ENCODE measurements around the gene NCKAP5. TPM values are rescaled to one million over a fixed set of nuclear protein-coding genes. Genes with fewer than 3 reads are reported as not detected.

Gene NCKAP5
- total RNA-seq, 2 donors from 2014 or later, result not detected

DNA sequence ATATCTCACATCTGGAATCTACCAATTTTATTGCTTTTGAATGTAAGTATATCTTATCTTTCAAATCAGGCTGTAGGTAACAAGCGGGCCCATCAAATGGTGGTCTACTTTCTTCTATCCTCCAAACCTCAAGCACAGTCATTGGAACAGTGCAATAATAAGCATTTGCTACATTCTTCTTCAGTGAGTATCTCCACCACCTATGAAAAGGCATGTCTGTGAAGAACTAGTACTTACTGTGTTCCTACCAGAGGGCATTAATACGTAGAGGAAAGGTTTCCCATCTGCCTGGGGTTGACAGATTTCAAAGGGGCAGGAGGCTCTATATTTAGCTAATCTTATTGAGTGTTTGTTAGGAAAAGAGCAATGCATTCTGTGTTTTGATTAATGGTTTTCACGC, 411.1 kb downstream of the NCKAP5 start:
- no peak for DNase-seq (ENCODE audit: low spot score in 2 of 2)
- peaks cover 10 to 12% of the 10 kb centered on the region in 2 donors for H3K9me3 Mint-ChIP-seq
- ATAC-seq, result no peak
- no peak overlapping the region for H3K27ac Mint-ChIP-seq
- H3K36me3 Mint-ChIP-seq, result no peaks in the 10 kb centered on the region

DNA sequence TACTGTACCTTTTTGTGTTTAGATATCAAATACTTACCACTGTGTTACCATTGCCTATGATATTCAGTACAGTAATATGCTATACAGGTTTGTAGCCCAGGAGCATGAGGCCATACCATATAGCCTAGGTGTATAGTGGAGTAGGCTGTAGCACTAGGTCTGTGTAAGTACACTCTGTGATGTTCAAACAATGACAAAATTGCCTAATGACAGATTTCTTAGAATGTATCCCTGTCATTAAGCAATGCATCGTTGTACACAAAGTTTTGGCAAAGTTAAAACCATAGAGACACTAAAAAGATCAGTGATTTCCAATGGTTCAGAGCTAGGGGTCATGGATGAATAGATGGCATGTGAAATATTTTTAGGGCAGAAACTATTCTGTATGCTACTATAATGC, 415.5 kb downstream of the NCKAP5 start:
- ATAC-seq, result no peak
- H3K36me3 Mint-ChIP-seq, result no peaks in the 10 kb centered on the region
- DNase-seq (ENCODE audit: low spot score in 2 of 2), result no peak
- peaks cover 10 to 12% of the 10 kb centered on the region in 2 donors for H3K9me3 Mint-ChIP-seq
- H3K27ac Mint-ChIP-seq, result no peak overlapping the region

DNA sequence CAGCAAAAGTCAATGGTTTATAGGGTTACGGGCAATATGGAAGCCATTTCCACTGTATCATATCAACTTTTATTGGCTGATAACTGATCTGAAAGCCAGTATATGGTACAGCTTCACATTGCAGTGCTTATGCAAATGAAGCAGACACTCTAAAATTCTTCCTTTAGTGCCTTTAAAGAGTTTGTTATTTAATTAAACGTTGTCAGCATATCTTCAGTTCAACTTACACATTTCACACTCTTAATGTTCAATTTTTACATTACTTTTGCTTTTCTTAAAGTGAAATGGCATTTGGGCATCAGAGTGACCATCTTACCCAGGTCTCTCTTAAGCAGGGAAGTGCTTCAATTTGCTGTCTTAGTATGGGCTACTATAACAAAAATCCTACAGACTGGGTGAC, 420.1 kb downstream of the NCKAP5 start:
- DNase-seq (ENCODE audit: low spot score in 2 of 2) (no peak), ATAC-seq (no peak)
- no peak overlapping the region for H3K27ac Mint-ChIP-seq
- H3K9me3 Mint-ChIP-seq, result peaks cover 0 to 10% of the 10 kb centered on the region in 2 donors
- no peaks in the 10 kb centered on the region for H3K36me3 Mint-ChIP-seq

DNA sequence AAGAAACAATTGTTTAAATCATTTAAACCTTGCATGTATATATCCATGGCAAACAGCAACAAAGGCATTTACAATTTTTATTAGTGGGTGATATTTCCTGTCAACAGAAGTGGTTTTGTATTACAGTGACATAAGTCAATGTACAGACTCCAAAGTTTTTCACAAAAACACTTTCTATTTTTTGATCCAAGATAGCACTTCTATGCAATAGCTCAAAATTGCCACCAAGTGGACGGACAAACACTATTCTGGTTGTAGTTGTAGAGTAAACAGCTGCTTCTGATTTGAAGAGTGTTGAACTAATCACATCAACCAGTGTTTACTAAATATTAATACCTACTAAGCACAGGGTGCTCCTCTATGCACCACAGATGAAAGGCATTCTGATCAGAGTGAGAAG, 421.4 kb downstream of the NCKAP5 start:
- DNase-seq (ENCODE audit: low spot score in 2 of 2) (no peak), ATAC-seq (no peak)
- H3K27ac Mint-ChIP-seq, result no peak overlapping the region
- no peaks in the 10 kb centered on the region for H3K36me3 Mint-ChIP-seq
- peaks cover 0 to 10% of the 10 kb centered on the region in 2 donors for H3K9me3 Mint-ChIP-seq

DNA sequence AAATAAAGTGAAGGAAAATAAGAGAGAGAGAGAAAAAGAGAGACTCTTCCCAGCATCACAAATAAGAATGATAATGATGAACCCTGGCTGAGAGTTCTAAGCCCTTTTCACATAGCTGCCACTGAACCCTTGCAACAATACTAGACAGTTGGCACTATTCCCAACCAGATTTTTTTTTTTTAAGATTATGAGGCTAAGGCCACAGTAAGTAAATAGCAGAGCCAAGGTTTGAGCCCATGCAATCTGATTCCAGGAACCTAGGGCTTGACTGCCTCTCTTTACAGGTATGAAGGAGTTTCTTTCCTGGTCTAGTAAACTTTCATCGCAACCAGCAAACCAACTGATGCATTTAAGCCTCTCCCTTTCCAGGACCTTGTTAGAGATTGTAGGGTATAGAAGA, 424.6 kb downstream of the NCKAP5 start:
- no peak overlapping the region for H3K27ac Mint-ChIP-seq
- peaks cover 7 to 16% of the 10 kb centered on the region in 2 donors for H3K9me3 Mint-ChIP-seq
- DNase-seq (ENCODE audit: low spot score in 2 of 2), result no peak
- ATAC-seq, result no peak
- H3K36me3 Mint-ChIP-seq, result no peaks in the 10 kb centered on the region

DNA sequence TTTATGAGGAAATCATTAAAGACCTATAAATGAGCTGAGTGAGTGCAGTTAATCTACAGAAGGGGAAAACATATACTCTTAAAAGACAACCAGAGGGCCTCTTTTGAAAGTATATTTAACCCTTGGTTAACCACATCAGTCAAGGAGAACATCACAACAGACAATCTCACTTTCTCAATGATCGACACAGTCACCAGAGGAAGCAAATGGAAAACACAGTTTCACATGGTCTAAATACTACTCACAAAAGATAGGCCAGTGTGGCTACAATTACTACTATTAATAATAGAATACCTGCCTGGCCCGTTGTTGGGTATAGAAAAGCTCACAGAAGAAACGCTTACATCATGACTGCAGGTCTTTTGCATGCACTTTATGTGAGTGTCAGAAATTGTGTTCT, 426.2 kb downstream of the NCKAP5 start:
- DNase-seq (ENCODE audit: low spot score in 2 of 2), result no peak
- Mint-ChIP-seq H3K9me3 (peaks cover 7 to 16% of the 10 kb centered on the region in 2 donors), H3K36me3 (no peaks in the 10 kb centered on the region), H3K27ac (no peak overlapping the region)
- no peak for ATAC-seq

DNA sequence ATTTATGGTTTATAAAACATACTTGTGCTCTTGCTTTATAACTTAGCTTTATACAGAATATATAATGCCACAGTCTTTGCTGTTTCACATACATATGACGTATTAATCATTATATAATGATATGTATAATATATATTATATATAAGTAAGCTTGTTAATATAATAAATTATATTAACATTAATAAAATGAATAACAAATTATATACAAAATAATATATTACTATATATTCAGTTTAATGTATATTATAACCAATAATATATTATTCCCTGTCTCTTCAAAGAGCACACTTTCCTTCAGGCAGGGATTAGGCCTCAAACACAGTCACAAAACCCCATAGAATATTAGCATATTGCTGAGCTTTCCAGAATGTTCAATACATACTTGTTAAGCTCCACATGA, 427.6 kb downstream of the NCKAP5 start:
- DNase-seq (ENCODE audit: low spot score in 2 of 2), result no peak
- H3K36me3 Mint-ChIP-seq, result no peaks in the 10 kb centered on the region
- no peak overlapping the region for H3K27ac Mint-ChIP-seq
- H3K9me3 Mint-ChIP-seq, result peaks cover 7 to 8% of the 10 kb centered on the region in 2 donors
- no peak for ATAC-seq

DNA sequence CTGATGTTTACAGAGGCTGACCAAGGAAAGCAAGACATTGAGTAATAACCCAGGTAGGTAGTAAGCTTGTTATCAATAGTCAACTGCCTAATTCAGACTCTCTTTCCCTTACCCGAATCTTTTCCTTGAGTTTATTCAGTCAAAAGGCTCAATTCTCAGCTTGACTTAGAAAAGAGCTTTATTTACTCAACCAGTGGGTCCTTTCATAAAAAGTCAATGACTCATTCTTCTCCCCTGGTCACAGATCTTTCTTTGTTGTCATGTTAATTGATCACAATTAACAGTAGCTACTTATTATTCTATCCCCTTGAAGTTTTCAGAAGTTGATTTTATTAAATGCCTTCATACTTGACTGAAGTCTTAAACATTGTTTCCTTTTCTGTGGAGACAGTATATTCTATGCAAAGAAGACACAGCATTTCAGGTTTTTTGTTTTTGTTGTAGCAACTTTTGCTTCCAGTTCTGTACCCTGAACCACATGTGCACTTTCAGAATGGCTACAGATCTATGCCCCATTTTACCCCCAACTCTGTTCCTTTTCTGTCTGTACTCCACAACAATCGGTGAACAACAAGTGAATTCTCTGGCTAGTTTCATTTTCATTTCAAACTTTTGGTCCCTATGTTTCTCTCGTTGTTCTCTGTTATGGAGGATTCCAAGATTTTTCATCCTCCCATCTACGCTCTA, 428.3 kb downstream of the NCKAP5 start:
- H3K27ac Mint-ChIP-seq, result no peak overlapping the region
- peaks cover 7 to 11% of the 10 kb centered on the region in 2 donors for H3K9me3 Mint-ChIP-seq
- DNase-seq (ENCODE audit: low spot score in 2 of 2), result no peak
- ATAC-seq, result no peak
- H3K36me3 Mint-ChIP-seq, result peaks cover 0 to 2% of the 10 kb centered on the region in 2 donors

DNA sequence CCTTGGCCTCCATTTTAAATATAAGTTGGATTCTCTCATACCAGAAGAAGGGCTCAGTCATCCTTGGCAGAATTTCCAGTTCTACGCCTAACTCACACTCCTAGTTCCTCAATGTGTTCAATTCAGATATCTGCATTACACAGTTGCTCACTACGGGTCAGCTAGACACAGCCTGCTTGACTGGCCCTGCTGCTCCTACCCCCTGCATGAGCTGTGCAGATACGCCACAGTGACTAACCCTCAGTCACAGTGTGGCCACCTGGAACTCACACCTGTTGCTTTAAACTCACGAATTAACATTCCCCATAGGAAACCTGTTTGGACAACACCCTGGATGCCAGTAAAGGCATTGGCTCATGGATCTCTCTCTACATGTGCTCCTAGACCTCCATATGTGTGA, 429.6 kb downstream of the NCKAP5 start:
- DNase-seq (ENCODE audit: low spot score in 2 of 2) (no peak), ATAC-seq (no peak)
- Mint-ChIP-seq H3K27ac (no peak overlapping the region), H3K36me3 (peaks cover 0 to 4% of the 10 kb centered on the region in 2 donors), H3K9me3 (peaks cover 11 to 12% of the 10 kb centered on the region in 2 donors)

DNA sequence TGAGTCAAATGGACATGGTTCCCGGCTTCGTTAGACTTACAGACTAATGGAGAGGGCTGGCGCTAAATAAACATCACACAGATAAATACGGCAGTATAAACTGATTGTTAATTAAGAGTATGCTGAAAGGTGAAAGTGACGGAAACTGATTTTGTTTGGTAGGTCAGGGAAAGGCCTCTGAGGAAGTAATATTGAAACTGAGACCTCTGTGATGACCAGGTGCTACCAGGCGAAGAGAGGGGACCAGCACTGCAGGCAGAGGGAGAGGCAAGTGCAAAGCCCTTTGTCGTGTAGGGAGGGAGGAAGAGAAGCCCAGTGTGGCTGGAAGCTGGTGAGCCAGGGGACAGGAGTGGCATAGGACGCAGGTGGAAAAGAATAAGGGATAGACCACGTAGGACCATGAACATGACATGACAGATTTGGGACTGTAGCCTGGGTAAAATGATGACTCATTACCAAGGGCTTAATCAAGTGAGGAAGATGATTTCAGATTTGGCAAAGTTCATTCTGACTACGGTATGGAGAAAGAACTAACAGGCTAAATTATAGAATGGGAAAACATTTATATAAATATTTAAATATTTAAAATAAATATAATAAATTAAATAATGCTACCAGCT, 433.1 kb downstream of the NCKAP5 start:
- Mint-ChIP-seq H3K9me3 (peaks cover 12 to 22% of the 10 kb centered on the region in 2 donors), H3K36me3 (peaks cover 0 to 8% of the 10 kb centered on the region in 2 donors), H3K27ac (no peak overlapping the region)
- ATAC-seq (no peak), DNase-seq (ENCODE audit: low spot score in 2 of 2) (no peak)

DNA sequence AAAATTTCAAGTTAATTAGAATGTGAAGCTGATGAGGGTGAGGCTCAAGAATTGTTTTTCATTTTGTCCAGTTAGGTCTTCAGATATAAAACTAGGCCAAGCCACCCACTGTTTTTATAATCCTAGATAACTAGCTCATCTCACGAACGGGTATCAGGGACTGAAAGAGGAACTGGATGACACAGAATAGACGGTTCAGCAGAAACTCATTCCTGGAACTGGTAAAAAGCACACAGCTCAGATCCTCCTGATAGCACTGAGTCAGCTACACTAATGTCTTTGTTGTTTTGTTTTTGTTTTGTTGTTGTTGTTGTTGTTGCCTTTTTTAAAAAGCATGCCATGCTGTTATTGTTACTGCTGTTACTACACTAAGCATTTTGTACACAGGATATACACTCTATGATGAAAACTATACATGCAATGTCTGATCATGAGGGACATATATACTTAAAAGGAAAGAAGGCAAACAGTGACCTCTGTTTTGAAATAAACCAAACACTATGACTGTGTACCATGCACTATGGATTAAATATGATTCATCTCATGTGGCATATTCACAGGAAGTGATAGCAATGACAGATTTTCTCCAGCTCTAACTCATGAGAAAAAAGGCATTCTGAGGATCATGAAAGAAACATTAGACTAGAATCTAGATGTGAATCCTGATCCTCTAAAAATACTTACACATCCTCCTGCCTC, 437.6 kb downstream of the NCKAP5 start:
- no peak for DNase-seq (ENCODE audit: low spot score in 2 of 2)
- ATAC-seq, result no peak
- Mint-ChIP-seq H3K27ac (no peak overlapping the region), H3K9me3 (peaks cover 10 to 21% of the 10 kb centered on the region in 2 donors), H3K36me3 (peaks cover 0 to 8% of the 10 kb centered on the region in 2 donors)

DNA sequence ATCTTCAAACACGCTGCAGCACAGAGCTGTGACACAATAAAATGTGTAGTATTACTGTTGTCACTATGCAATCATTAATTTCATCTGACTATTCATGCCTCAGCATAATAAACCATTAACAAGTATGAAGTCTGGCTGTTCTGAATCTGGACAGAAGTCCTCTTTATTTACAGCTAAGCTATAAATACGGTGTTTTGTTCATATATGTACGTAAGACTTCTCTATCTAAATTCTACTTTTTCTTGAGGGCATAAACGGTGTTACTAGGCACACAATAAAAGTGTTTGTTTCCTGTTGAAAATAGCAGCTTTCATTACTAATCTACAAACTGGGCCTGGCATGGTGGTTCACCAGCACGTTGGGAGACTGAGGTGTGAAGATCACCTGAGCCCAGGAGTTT, 443.8 kb downstream of the NCKAP5 start:
- Mint-ChIP-seq H3K36me3 (no peaks in the 10 kb centered on the region), H3K9me3 (peaks cover 4 to 5% of the 10 kb centered on the region in 2 donors), H3K27ac (no peak overlapping the region)
- ATAC-seq, result no peak
- DNase-seq (ENCODE audit: low spot score in 2 of 2), result no peak

DNA sequence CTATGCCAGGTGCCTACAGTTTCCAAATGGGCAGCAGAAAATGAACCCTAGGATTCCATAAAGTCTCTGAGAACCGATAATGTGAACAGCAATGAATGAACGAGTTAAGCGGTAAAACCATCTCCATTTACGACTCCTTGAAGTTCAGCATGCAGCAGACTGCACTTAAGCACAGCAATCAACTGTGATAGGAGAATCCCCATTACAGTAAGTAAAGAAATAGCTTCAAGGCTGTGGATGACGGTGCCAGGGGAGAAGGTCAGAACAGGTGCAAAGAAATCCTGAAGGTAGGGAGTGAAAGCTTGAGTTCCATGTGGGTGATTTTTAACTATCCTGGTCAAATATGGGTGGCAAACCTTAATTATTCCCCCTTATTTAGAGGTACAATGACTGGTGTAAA, 444.4 kb downstream of the NCKAP5 start:
- peaks cover 4 to 5% of the 10 kb centered on the region in 2 donors for H3K9me3 Mint-ChIP-seq
- ATAC-seq (no peak), DNase-seq (ENCODE audit: low spot score in 2 of 2) (no peak)

DNA sequence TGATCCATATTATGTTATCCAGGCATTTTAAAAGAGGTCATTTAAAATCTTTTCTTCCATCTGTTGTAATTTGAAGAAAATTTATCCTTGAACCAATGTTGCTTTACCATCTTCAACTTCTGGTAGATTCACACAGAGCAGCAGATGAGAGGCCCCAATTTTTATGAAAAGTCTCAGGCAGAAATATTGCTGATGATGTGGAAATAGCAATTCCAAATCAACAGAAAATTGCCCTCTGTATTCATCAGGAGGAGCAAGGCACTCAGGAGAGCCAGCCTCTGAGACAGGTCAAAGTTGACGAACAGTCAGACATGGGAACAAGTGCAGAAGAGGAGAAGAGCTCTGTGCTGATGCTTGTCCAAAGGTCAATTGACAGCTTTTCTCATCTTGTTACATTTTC, 444.9 kb downstream of the NCKAP5 start:
- peaks cover 4 to 5% of the 10 kb centered on the region in 2 donors for H3K9me3 Mint-ChIP-seq
- H3K36me3 Mint-ChIP-seq, result no peaks in the 10 kb centered on the region
- no peak overlapping the region for H3K27ac Mint-ChIP-seq
- DNase-seq (ENCODE audit: low spot score in 2 of 2), result no peak
- ATAC-seq, result no peak

More for the DNA sequence above, 444.4 kb downstream of the NCKAP5 start:
- no peaks in the 10 kb centered on the region for H3K36me3 Mint-ChIP-seq
- H3K27ac Mint-ChIP-seq, result no peak overlapping the region

DNA sequence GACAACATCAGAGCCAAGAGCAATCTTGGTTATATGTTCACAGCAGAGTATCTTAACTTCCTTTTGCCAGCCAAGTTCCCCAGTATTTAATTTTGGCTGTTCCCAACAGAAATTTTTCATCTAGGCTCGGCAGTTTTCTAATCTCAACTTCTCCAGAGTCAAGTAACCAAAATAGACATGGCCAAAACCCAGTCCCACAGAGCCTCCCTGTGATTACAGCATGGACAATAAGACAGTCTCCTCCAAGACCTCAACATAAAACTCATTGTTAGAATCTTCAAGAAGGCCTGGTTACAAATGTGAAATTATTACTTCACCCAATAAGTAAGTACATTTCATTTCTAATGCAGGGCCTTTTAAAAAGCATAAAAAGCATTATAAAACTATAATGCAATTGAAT, 445.7 kb downstream of the NCKAP5 start:
- H3K9me3 Mint-ChIP-seq, result peaks cover 4 to 5% of the 10 kb centered on the region in 2 donors
- no peak overlapping the region for H3K27ac Mint-ChIP-seq
- DNase-seq (ENCODE audit: low spot score in 2 of 2) (no peak), ATAC-seq (no peak)
- no peaks in the 10 kb centered on the region for H3K36me3 Mint-ChIP-seq

DNA sequence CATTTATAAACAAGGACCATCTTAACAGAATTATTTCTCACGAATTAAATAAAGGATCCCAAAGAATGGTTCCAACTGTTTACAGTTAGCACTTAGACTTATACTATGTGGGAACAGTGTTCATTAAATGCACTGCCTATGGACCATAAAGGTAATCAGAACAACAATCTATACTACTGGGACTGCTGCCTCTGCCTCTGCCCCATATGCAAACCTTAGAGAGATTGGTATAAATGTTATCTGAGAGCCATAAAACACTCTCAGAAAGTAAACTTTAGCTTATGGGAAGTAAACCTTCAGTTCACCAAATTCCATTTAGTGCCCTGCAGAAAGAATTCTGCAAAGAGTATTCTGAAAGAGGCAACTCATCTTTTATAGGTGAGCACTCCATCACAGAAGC, 448.0 kb downstream of the NCKAP5 start:
- no peak overlapping the region for H3K27ac Mint-ChIP-seq
- H3K9me3 Mint-ChIP-seq, result no peaks in the 10 kb centered on the region
- DNase-seq (ENCODE audit: low spot score in 2 of 2) (no peak), ATAC-seq (no peak)
- H3K36me3 Mint-ChIP-seq, result no peaks in the 10 kb centered on the region

DNA sequence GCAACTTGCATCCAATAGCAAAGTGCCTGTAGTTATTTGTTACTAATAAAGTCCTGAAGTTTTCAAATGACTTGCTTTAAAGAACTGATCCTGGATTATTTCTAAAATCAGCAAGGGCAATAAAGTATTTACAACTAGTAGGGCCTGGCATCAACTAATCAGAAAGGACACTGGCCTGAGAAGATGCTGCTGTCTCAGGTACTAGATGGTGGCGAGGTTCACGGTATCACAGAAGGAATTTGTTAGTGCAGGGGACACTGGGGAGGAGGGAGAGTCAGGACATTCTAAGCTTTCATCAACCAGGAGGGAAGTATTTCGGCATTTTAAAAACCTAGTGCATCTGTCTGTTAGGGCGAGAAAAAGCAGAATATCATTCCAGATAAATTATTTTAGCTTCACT, 458.1 kb downstream of the NCKAP5 start:
- H3K27ac Mint-ChIP-seq, result no peak overlapping the region
- no peak for DNase-seq (ENCODE audit: low spot score in 2 of 2)
- H3K9me3 Mint-ChIP-seq, result peaks cover 4 to 16% of the 10 kb centered on the region in 2 donors
- H3K36me3 Mint-ChIP-seq, result no peaks in the 10 kb centered on the region
- ATAC-seq, result no peak
